GM23338 (cell line): ENCODE measurements around the gene ITPRIPL1.

Source experiments
- TF ChIP-seq, protein P1 (sequence below): IDR thresholded peaks from one replicate; pipeline ENCODE4 v1.6.1; 2018; ENCODE audit warnings: antibody characterized with exemption; ENCODE audit not compliant: unreplicated experiment
- TF ChIP-seq, protein P2 (sequence below), 2 experiments: fragments of 200-600 bp in 1 of 2; sonication (generic) in 1 of 2; conservative IDR thresholded peaks; 2 replicates each; pipeline versions ENCODE4 v1.5.1 to v1.6.1; 2016 to 2017; ENCODE audit warnings: antibody characterized with exemption in 2 of 2, low read depth in 2 of 2, mild to moderate bottlenecking in 2 of 2, moderate library complexity in 1 of 2

DNA sequence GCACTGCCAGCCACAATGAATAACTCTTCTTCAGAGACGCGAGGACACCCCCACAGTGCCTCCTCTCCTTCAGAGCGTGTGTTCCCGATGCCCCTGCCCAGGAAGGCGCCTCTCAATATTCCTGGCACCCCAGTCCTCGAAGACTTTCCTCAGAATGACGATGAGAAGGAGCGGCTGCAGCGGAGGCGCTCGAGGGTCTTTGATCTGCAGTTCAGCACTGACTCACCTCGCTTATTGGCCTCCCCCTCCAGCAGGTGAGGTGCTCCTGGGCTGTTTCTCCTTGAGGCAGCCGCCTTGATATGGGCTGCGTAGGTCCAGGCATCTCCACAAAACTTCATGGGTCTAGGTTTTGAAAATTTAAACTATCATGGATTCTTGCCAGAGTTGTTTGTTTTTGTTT is 16.5 kb downstream of the ITPRIPL1 start:
- TF ChIP-seq, protein P1, sequence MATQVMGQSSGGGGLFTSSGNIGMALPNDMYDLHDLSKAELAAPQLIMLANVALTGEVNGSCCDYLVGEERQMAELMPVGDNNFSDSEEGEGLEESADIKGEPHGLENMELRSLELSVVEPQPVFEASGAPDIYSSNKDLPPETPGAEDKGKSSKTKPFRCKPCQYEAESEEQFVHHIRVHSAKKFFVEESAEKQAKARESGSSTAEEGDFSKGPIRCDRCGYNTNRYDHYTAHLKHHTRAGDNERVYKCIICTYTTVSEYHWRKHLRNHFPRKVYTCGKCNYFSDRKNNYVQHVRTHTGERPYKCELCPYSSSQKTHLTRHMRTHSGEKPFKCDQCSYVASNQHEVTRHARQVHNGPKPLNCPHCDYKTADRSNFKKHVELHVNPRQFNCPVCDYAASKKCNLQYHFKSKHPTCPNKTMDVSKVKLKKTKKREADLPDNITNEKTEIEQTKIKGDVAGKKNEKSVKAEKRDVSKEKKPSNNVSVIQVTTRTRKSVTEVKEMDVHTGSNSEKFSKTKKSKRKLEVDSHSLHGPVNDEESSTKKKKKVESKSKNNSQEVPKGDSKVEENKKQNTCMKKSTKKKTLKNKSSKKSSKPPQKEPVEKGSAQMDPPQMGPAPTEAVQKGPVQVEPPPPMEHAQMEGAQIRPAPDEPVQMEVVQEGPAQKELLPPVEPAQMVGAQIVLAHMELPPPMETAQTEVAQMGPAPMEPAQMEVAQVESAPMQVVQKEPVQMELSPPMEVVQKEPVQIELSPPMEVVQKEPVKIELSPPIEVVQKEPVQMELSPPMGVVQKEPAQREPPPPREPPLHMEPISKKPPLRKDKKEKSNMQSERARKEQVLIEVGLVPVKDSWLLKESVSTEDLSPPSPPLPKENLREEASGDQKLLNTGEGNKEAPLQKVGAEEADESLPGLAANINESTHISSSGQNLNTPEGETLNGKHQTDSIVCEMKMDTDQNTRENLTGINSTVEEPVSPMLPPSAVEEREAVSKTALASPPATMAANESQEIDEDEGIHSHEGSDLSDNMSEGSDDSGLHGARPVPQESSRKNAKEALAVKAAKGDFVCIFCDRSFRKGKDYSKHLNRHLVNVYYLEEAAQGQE = no peak
- TF ChIP-seq, protein P2, sequence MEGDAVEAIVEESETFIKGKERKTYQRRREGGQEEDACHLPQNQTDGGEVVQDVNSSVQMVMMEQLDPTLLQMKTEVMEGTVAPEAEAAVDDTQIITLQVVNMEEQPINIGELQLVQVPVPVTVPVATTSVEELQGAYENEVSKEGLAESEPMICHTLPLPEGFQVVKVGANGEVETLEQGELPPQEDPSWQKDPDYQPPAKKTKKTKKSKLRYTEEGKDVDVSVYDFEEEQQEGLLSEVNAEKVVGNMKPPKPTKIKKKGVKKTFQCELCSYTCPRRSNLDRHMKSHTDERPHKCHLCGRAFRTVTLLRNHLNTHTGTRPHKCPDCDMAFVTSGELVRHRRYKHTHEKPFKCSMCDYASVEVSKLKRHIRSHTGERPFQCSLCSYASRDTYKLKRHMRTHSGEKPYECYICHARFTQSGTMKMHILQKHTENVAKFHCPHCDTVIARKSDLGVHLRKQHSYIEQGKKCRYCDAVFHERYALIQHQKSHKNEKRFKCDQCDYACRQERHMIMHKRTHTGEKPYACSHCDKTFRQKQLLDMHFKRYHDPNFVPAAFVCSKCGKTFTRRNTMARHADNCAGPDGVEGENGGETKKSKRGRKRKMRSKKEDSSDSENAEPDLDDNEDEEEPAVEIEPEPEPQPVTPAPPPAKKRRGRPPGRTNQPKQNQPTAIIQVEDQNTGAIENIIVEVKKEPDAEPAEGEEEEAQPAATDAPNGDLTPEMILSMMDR (conservative IDR thresholded peaks at IDR 0.05; ENCODE audit: low read depth in 2 of 2) = no peak
